ENCODE data around the gene P4HA2.

The P4HA2 gene

DNA sequence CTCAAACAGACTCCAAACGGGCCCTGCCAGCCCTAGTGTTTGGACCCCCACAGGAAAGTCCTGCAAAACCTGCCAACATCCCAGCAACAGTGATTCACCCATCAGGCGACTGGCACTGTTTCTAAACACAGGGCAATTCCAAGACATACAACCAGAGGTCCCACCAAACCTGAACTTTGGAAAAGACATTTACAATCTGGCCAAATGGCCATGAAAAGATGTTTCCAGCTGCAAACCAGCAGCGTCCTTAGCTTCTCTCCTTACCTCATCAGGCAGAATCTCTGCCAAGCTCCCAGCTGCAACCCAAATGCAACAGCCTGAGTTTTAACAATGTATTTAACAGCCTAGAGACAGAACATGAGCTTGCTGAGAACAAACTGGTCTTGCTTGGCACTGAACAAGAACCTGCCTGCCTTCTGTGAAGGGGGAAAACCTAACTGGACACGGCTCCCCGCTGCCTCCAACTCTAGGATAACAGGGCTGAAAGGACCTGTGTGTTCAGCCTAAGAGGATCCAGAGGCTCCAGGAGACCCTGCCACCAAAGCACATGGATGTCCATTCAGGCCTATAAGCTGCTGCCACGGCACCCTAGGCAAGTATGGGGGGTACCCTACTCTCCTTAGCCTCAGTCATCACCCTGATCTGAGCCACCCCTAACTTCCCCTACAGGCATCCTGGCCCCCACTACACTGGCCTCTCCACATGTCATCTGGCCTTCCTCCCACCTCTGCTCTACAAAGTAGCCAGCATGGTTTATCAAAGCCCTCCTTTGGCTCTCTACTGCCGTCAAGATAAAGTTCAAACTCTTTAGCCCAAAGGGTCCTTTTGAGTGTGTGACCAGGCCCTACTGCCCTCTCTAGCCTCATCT is 5.6 kb downstream of the P4HA2 start:
- no peak for DNase-seq

DNA sequence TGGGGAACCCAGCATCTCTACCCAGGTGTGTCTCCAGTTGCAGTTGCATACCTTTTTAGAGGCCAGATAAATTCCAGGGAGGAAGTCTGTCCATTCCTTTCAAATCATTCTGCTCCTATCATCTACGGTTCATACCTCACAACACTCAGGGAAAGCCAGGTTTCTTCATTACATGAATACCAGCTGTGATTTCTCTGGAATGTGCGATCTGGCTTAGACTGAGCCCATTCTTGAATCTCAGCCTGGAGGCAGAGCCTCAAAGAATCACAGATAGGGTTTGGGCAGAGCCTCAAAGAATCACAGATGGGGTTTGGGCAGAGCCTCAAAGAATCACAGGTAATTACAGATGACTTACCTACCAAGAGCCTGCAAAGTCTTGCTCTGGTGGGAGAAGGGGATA is 7.2 kb downstream of the P4HA2 start:
- no peak for DNase-seq

DNA sequence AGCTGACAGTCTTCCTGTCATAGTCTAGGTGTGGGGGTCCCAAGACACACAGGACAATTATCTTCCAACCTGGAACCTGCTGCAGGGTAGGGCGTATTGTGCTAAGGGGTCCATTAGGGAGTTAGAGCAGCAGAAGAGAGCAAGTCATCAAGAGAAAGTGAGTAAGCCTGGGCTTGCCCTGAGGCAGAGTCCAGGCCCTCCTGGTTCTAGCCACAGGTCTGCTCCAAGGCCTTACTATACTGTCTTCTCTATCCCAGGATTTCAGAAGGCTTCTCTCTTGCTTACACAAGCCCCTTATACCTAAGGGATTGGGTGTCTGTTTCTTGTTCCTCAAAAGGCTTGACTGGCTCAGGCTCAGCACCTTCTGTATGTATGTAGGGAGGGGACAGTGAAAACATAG is 7.7 kb downstream of the P4HA2 start:
- DNase-seq = no peak

DNA sequence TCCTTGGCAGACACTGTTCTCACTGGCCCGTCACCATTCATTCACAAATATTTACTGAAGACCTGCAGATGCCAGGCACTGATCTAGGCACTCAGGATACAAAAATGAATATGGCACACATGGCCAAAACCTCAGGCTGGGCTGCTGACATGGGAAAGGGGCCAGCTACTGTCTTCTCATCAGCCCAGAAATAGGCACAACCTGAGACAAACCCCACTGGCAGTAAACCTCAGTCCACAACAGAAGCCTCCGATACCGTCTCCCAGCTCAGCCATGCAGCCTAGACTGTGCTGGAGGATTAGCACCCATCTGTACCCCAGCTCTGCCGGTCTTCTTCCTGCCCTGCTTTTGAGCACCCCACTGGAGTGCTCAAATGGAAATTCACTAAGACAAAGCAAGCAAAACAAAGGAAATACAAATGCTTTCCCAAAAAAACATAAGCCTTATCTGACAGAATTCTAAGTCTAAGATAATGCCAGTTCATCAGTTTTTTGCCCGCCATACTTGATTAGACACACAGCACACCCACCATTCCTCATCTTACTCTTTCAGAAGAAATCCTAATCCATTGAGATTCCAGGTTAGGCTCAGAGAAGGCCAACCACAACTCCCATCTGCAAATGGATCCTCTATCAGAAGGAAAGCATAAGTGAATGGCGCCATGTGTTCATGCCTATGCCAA is 8.2 kb downstream of the P4HA2 start:
- DNase-seq = no peak

DNA sequence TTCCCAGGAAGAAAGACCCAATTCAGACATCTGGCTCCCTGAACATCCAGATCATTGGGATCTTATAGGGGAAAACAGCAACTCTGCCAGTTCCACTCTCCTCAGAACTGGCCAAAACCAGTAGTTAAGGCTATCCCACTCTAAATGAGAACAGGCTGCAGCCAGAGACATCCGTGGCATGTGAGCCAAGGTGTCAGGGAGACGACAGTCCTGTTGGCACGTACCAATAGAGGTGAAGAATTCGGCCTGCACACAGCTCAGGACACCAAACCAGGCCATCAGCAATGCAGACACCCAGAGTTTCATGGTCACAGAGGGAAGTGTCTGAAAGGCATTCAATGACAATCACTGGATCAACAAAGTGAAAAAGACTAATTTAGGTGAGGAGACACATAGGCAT is 9.3 kb downstream of the P4HA2 start:
- no peak for DNase-seq

GRCh38 chr5:132215329-132215728 is 12.3 kb downstream of the P4HA2 start:
- no peak for DNase-seq

- no peak for DNase-seq
These were observed 13.2 kb downstream of the P4HA2 start for GRCh38 chr5:132214491-132214890.

DNA sequence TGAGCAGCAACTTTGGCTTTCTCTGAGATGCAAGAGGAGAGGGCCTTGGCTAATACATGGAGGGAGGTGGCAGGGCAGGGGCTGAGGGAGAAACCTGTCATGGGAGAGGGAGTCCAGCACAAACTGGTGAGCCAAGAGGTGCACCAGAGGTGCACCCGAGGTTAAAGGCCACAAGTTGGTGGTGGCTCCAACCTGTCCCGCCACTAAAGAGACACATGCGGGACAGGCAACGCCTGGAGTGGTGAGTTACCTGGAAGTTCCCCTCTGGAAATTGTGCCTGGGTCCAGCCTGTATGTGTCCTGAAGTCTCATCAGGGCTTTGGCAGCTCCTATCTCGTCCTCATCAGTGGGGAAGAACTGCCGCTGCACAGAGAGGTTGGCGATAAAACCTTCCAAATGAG is 14.0 kb downstream of the P4HA2 start:
- no peak for DNase-seq

DNA sequence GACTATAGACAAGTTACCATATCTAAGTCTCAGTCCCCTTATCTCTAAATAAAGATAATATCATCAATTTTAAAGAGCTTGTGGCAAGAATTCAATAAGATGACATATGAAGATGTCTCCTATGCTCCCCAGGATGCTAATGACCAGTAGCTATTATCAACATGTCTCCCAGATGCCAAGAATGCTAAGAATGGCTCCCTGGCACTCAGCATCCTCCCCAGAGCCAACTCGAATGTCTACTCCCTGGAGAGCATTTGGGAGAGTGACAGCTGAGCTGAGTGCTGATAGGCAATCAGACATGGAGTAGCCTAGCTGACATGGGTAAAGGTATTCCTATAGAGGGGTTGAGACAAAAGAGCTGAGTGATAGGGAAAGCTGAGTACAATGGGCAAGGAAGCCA is 15.9 kb downstream of the P4HA2 start:
- DNase-seq = no peak

- no peak for DNase-seq
These were observed 16.7 kb downstream of the P4HA2 start for GRCh38 chr5:132210944-132211343.

- DNase-seq = no peak
These were observed 17.6 kb downstream of the P4HA2 start for GRCh38 chr5:132209901-132210545.

- DNase-seq = no peak
These were observed 18.5 kb downstream of the P4HA2 start for GRCh38 chr5:132209131-132209530.

- no peak for DNase-seq
These were observed 19.9 kb downstream of the P4HA2 start for GRCh38 chr5:132207778-132208177.

DNA sequence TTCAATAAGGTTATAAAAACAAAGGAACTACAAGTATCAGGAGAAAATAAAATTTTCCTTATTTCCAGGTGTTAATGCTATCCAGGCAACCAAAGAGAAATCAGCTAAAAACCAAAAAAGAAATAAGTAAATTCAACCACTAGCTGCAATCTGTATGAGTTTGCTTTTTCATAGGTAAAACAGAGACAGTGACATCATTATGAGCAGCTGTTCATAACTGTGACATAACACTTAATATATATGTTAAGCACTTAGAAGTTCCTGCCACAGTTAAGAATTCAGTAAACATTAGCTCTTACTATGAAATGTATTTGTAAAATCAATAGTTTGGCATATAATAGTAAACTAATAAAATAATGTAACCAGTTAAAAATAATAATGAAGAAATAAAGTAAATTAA is 20.9 kb downstream of the P4HA2 start:
- no peak for DNase-seq

- DNase-seq = no peak
These were observed 22.1 kb downstream of the P4HA2 start for GRCh38 chr5:132205385-132206125.

GRCh38 chr5:132204371-132205135 is 23.1 kb downstream of the P4HA2 start:
- DNase-seq = no peak

DNA sequence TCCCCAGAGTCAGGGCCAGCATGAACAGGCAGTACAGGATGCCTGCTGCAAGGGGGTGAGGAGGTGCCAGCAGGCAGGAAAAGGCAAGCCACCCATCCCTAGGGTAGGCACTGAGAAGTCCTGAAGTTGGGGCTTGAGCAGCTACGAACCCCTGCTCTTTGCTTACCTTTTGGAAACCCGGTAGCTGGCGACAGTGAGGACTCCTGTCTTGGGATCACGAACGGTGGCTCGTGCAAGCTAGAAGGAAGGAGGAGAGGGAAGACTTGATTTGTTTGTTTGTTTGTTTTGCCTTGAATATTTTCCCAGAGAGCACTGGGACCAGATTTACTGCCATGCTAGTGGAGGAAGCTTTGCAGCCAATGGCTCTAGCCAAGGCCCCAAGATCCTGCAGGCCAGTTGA is 23.7 kb downstream of the P4HA2 start:
- no peak for DNase-seq

GRCh38 chr5:132203464-132203818 is 24.2 kb downstream of the P4HA2 start:
- no peak for DNase-seq

DNA sequence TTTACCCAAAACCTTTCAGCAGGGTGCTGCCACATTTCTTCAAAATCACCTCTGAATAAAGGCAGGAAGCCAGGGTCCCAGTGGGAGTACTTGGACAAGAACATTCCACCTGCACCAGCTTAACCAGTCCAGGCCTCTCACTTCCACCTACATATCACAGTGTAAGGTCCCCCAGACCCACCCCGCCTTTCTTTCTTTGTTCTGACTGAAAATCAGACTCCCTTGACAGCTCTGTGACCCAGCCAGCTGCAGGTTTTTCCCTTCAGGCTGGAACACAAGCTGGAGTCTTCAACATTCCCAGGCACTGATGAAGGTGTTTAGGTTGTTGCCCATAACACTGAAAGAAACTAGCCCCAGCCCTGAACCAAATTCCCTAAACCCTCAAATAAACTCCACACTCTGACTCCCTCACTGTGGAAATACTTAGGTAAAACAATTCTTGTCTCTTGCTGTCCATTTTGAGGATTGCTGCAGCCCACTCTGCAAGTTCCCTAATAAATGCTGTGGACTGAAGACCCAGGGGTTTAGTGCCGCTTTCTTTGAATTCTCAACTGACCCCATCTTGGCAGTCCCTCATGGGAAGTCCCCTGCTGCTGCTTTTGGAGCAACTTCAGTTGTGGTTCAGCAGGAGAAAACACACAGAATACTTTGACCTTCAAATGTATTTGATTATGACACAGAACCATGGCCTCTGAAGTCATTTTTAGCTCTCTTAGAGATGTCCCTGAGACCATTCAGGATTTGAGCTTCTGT is 24.8 kb downstream of the P4HA2 start:
- DNase-seq = no peak

GRCh38 chr5:132199116-132199680 is 28.5 kb downstream of the P4HA2 start:
- no peak for DNase-seq

GRCh38 chr5:132198571-132198970 is 29.1 kb downstream of the P4HA2 start:
- DNase-seq = no peak
